Stimulated activated effector memory CD8-positive, alpha-beta T cell treated with anti-CD3 and anti-CD28 coated beads, Interleukin-12 subunit alpha, Interleukin-12 subunit beta, amount 100 ng/mL, for 72 hours (primary cell): ENCODE measurements around the gene CCL14.
A peak's percentile ranks its signal among the peaks of the same experiment; 100 is the strongest.
"Not testable (repeated sequence)": the region's sequence is repeated elsewhere in the genome, so short reads cannot be mapped to it uniquely, and the experiment has no call there.

ENCODE experiments used
- ATAC-seq: fragments of 150-1000 bp; cut with Tn5 transposase; 2 replicates; pipeline ENCODE4 v1.10.0; 2021
- DNase-seq, 2 donors: peaks; one replicate each; pipeline ENCODE4 v3.0.0; 2021 to 2022; ENCODE audit warnings: low spot score in 2 of 2
- H3K27ac Mint-ChIP-seq: one replicate; pipeline ENCODE4 v1.8.0; 2022; ENCODE audit warnings: mild to moderate bottlenecking, mixed read lengths
- H3K36me3 Mint-ChIP-seq: one replicate; pipeline ENCODE4 v1.8.0; 2022; ENCODE audit warnings: mild to moderate bottlenecking, mixed read lengths
- H3K4me1 Mint-ChIP-seq: one replicate; pipeline ENCODE4 v1.8.0; 2022; ENCODE audit warnings: mixed read lengths
- H3K4me3 Mint-ChIP-seq: one replicate; pipeline ENCODE4 v1.8.0; 2022; ENCODE audit warnings: mild to moderate bottlenecking, mixed read lengths
- H3K9me3 Mint-ChIP-seq: one replicate; pipeline ENCODE4 v1.8.0; 2022; ENCODE audit warnings: mixed read lengths

The CCL14 gene

DNA sequence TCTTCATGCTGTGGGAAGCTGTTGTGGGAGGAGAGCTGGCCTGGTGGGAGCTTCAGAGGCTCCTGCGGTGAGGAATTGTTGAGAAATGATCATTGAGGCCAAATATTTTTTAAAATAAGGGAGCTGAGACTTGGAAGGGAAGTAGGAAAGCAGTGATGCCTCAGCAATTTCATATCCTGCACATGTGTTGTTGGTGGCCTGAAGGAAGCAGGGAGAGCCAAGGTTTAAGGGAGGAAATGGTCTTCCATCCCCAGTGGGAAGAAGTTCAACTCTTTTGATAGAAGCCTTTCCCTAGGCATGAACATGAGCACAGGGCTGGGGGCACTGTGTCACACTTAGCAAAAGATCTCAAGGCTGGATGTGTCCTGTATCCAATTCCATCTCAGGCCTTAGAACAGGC is at the start of gene CCL14:
Gene CCL14 (minus strand): TSS at position 87 of the 400 bp plus-strand sequence. CDS start 80 bp downstream, at position 7.
- Mint-ChIP-seq H3K9me3 (peaks cover 5% of the 10 kb centered on the region), H3K4me3 (no peak within 1 kb of the TSS), H3K36me3 (no peaks in the 10 kb centered on the region), H3K27ac (peak within 1 kb of the TSS; percentile 33), H3K4me1 (peaks cover 29% of the 10 kb centered on the region)
- ATAC-seq (no peak), DNase-seq (no peak)

DNA sequence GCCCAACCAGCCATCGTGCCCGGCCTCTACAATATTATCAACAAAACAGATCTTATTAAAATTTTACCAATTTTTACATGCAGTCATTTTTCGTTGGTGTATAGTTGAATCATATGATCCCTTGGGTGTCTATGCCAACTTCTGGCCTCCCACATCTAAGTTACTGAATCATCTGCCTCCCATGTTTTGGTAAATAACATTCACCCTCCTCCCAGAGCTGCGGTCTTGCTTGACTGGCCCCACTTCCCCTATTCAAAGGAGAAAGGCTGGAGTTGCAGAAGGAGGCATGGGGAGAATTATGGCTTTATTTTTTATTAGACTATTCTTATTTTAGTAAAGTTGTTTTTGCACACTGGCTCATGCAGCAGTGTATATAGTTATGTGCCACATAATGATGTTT is 49.7 kb upstream of the CCL14 start:
- DNase-seq (no peak), ATAC-seq (no peak)
- H3K27ac Mint-ChIP-seq = no peak overlapping the region
- no peaks in the 10 kb centered on the region for H3K9me3 Mint-ChIP-seq
- peaks cover 14% of the 10 kb centered on the region for H3K4me1 Mint-ChIP-seq
- peaks cover 19% of the 10 kb centered on the region for H3K36me3 Mint-ChIP-seq
- H3K4me3 Mint-ChIP-seq = no peak overlapping the region

DNA sequence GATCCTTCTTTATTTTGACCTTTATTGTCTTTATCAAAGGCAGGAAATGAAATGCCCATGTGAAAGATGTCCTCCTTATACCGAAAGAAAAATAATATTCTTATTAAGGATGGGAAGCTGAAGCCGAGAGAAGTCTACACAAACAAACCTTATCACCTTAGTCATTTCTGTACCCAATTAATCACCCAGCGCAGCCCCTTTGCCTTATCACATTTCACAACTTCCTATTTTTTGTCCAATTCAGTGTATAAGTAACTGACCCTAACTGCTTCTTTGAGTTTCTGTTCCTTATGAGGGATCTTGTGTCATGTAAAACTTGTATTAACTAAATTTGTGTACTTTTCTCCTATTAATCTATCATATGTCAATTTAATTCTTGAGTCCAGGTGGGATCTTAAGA is 47.6 kb upstream of the CCL14 start:
- ATAC-seq = no peak
- H3K27ac Mint-ChIP-seq = no peak overlapping the region
- H3K9me3 Mint-ChIP-seq = no peaks in the 10 kb centered on the region
- no peak for DNase-seq
- H3K4me3 Mint-ChIP-seq = no peak overlapping the region
- H3K36me3 Mint-ChIP-seq = peaks cover 19% of the 10 kb centered on the region
- H3K4me1 Mint-ChIP-seq = no peaks in the 10 kb centered on the region

DNA sequence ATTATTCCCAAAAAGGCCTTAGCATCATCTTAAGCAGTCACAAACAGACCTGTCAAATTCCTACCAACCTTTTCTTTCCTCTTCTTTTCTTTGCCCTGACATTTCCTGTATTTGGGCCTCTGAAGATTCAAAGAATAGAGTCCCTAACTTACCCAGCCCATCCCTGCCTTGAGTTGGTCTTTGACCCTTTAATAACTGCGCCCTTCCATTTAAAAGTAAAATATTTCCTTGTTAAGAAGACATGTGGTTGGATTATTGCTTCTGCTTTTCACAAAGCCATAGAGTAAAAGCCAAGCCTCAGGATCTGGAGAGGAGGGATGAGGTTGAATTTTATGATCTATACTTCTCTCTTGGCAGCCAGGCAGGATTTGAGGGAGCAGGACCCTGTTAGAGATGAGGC is 44.4 kb upstream of the CCL14 start:
- H3K36me3 Mint-ChIP-seq = peaks cover 8% of the 10 kb centered on the region
- no peak for ATAC-seq
- H3K4me1 Mint-ChIP-seq = no peaks in the 10 kb centered on the region
- no peak for DNase-seq
- no peak overlapping the region for H3K4me3 Mint-ChIP-seq
- H3K27ac Mint-ChIP-seq = no peak overlapping the region
- no peaks in the 10 kb centered on the region for H3K9me3 Mint-ChIP-seq

DNA sequence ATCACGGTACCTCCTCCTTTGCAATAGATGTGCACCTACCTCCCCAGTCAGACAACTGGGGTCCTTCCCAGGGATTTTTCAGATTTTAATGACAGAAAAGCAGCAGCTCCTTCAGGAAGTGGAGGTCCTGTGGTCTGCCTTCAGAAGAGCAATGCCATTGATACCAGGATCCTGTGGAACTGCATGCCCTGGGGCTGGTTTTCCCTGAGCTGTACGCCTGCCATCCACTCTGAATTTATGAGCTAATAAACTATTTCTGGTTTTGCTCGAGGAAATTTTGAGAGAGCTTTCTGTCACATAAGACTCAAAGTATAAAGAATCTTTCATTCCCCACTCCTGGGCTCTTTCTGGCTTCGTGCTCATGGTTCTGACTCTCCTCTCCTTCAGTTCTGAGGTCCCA is 41.2 kb upstream of the CCL14 start:
- H3K36me3 Mint-ChIP-seq = peaks cover 5% of the 10 kb centered on the region
- no peak overlapping the region for H3K4me3 Mint-ChIP-seq
- no peaks in the 10 kb centered on the region for H3K9me3 Mint-ChIP-seq
- ATAC-seq (no peak), DNase-seq (no peak)
- no peaks in the 10 kb centered on the region for H3K4me1 Mint-ChIP-seq
- no peak overlapping the region for H3K27ac Mint-ChIP-seq

DNA sequence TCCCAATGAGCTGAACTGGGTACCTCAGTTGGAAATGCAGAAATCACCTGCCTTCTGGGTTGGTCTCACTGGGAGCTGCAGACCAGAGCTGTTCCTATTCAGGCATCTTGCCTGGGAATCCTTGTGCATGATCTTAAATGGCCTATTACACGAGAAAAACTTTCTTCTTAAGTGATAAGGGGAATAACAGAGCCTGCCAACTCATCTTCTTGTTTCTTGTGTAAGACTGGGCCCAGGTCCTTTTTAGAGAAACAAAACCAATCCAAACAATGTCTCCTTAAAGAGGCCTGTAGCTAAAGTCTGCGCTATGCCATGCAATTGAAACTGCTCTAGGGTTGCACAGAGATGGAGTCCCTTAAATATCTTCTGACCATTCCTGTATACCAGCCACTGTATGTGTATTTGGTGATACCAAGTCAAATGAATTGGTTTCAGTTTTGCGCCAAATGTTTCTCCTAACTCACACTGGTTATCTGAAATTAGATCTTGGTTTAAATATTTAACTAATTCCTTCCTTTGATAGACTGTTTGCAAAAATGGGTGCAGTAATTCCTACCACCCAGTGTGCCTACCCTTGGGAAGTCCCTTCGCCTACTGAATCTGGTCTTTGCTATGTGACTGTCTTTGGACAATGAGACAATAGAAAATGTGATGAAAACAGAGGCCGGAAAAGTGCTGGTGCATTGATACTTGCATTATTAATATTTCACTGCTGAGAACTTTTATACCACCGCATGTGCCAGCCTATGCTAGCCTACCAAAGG is 37.8 kb upstream of the CCL14 start:
- Mint-ChIP-seq H3K27ac (no peak overlapping the region), H3K4me1 (peaks cover 6% of the 10 kb centered on the region), H3K4me3 (no peak overlapping the region), H3K36me3 (peaks cover 1% of the 10 kb centered on the region), H3K9me3 (peaks cover 4% of the 10 kb centered on the region)
- no peak for DNase-seq
- no peak for ATAC-seq

DNA sequence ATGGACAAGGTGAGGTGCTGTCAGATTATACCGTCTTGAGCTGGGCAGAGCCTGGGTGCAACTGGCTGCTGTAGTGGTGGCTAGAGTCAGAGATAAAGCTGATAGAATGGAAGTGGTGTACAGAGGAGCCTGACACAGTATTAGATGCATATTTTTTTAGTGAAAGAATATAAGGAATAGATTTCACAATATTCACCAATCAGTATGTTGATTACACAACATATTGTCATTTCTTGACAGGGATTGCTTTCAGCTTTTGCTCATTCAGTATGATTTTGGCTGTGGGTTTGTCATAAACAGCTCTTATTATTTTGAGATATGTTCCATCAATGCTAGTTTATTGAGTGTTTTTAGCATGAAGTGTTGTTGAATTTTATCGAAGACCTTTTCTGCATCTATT is 32.9 kb upstream of the CCL14 start:
- H3K4me3 Mint-ChIP-seq = no peak overlapping the region
- peaks cover 14% of the 10 kb centered on the region for H3K4me1 Mint-ChIP-seq
- no peak for ATAC-seq

DNA sequence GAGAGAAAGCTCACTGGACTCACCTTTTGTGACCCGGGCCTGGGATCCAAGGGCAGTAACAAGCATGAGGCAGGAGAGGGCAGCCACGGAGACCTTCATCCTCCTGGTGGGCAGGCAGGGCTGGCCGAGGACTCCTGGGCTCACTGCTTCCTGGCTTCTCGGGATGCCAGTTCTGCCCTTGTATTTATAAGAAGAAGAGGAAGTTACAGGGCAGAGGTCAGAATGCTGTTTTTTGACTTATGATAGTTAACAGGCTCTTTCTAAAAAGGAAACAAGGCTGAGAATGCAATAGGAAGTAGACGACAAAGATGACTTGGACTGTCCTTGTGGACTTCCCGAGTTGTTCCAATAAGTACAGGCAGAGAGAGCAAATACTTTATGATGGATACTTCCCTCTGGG is 31.3 kb upstream of the CCL14 start, which contains the start of gene CCL23:
Gene CCL23 (minus strand): TSS at position 174 of the 400 bp plus-strand sequence. CDS start 75 bp downstream, at position 99.
- H3K4me3 Mint-ChIP-seq = no peak within 1 kb of the TSS
- H3K9me3 Mint-ChIP-seq = peaks cover 4% of the 10 kb centered on the region
- DNase-seq (no peak), ATAC-seq (no peak)
- peak within 1 kb of the TSS; percentile 55 for H3K27ac Mint-ChIP-seq
- no peaks in the 10 kb centered on the region for H3K36me3 Mint-ChIP-seq
- H3K4me1 Mint-ChIP-seq = peaks cover 14% of the 10 kb centered on the region

More for the DNA sequence above, 32.9 kb upstream of the CCL14 start:
- Mint-ChIP-seq H3K36me3 (no peaks in the 10 kb centered on the region), H3K27ac (no peak overlapping the region), H3K9me3 (peaks cover 4% of the 10 kb centered on the region)
- DNase-seq = no peak

DNA sequence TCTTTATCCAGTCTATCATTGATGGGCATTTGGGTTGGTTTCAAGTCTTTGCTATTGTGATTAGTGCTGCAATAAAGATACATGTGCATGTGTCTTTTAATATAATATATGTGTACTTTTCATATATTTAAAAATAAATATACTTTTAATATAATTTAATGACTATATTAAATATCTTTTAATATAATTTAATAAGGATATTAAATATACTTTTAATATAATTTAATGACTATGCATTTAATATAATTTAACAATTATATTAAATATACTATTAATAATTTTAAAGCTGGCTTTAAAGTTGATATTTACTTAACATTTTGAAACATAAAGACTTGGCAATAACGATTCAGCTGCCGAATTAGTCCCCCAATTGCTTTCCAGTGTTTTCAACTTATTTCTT is 30.0 kb upstream of the CCL14 start:
- H3K36me3 Mint-ChIP-seq = no peaks in the 10 kb centered on the region
- H3K4me3 Mint-ChIP-seq = no peak overlapping the region
- peaks cover 14% of the 10 kb centered on the region for H3K4me1 Mint-ChIP-seq
- ATAC-seq (no peak), DNase-seq (no peak)
- H3K27ac Mint-ChIP-seq = no peak overlapping the region
- no peaks in the 10 kb centered on the region for H3K9me3 Mint-ChIP-seq

DNA sequence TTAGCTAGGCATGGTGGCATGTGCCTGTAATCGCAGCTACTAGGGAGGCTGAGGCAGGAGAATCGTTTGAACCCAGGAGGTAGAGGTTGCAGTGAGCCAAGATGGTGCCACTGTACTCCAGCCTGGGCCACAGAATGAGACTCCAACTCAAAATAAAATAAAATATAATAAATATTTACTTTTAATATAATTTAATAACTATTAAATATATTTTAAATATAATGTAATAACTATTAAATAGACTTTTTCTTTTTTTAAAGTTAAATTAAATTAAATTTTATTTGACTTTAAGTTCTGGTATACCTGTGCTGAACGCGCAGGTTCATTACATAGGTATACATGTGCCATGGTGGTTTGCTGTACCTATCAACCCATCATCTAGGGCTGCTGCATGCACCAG is 29.4 kb upstream of the CCL14 start:
- DNase-seq, H3K4me3 Mint-ChIP-seq, ATAC-seq, H3K36me3 Mint-ChIP-seq, H3K27ac Mint-ChIP-seq, H3K9me3 Mint-ChIP-seq: not testable (repeated sequence)
- H3K4me1 Mint-ChIP-seq = peaks cover 20% of the 10 kb centered on the region

DNA sequence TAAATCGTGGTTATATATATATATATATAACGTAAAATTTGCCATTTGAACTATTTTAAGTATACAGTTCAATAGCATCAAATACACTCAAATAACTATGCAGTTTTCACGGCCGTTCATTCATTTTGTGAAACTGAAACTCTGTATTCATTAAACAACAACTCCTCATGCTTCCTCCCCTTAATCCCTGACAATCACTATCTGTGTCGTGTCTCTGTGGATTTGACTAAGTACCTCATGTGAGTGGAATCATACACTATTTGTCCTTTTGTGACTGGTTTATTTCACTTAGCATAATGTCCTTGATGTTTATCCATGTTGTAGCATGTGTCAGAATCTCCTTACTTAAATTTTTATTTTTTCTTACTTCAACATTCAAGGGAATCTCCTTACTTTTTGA is 28.4 kb upstream of the CCL14 start:
- Mint-ChIP-seq H3K9me3 (no peaks in the 10 kb centered on the region), H3K4me3 (no peak overlapping the region), H3K27ac (no peak overlapping the region), H3K36me3 (no peaks in the 10 kb centered on the region), H3K4me1 (peaks cover 24% of the 10 kb centered on the region)
- ATAC-seq (no peak), DNase-seq (no peak)

DNA sequence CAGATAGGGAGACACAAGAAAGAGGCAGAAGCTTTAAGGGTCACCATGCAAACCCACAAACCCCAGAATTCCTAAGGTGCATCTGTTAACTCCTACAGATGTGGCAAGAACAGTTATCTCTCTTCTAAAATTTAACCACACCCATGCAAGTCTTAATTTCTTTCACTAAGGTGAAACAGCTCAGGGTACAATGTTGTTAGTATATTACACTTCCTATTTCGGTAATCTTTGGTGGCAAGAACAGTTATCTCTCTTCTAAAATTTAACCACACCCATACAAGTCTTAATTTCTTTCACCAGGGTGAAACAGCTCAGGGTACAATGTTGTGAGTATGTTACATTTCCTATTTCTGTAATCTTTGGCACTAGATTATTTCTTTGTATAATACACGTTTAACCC is 24.7 kb upstream of the CCL14 start:
- H3K9me3 Mint-ChIP-seq = no peaks in the 10 kb centered on the region
- no peaks in the 10 kb centered on the region for H3K36me3 Mint-ChIP-seq
- no peak overlapping the region for H3K4me3 Mint-ChIP-seq
- peaks cover 16% of the 10 kb centered on the region for H3K4me1 Mint-ChIP-seq
- no peak for ATAC-seq
- no peak for DNase-seq
- H3K27ac Mint-ChIP-seq = no peak overlapping the region

DNA sequence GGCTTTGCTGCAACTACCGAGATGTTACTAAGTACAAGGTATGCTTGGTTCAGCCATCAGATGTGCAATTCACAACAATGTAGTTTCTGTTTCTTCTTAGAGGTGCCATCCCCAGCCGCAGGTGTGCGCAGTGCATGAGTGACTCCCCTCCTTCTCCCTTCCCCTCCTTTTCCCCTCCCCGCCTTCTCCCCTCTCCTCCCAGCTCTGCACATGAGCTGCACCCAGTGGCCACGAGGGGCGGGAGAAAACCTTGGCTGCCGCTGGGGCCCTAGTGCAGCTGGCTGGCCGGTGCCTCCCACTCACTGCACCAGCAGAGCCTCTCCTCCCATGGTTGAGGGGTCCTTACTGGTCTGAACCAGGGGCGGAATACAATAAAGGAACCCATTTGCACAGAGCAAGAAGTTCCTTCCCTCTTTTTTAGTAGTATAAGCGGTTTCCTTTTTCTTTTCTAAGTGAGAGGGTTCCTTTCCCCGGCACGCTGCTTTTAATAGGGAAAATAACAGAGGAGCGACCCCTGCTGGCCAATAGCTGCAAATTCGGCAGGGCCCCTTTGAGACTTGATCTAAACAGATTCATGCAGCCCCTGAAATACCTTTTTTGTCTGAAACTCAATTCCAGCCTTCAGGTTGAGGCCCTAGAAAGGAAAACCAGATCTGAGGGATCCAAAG is 22.6 kb upstream of the CCL14 start:
- Mint-ChIP-seq H3K4me3 (no peak overlapping the region), H3K36me3 (no peaks in the 10 kb centered on the region), H3K27ac (no peak overlapping the region), H3K4me1 (peaks cover 24% of the 10 kb centered on the region), H3K9me3 (no peaks in the 10 kb centered on the region)
- DNase-seq = no peak
- ATAC-seq = no peak

DNA sequence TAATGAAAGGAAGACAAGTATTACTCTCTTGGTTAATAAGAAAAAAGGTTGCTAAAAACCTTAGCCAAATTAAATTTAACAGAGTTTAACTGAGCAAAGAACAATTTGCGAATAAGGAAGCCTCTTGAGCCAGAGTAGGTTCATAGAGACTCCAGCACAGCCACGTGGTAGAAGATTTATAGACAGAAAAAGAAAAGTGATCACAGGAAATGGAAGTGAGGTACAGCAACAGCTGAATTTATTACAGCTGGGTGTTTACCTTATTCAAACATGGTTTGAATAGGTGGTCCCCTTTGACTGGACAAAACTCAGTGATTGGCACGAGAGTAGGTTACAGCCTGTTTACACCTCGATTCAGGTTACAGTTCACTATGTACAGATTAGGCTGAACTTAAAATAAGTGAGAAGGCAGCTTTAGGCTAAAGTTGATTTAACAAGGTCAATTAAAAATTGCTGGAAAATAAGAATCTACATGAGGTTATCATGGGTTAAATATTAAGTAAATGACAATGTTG is 18.1 kb upstream of the CCL14 start:
- Mint-ChIP-seq H3K4me1 (peaks cover 20% of the 10 kb centered on the region), H3K9me3 (no peaks in the 10 kb centered on the region), H3K36me3 (no peaks in the 10 kb centered on the region), H3K27ac (peak overlapping the region; percentile 66), H3K4me3 (peak overlapping the region; percentile 14)
- ATAC-seq (peak; percentile 21), DNase-seq (no peak)

DNA sequence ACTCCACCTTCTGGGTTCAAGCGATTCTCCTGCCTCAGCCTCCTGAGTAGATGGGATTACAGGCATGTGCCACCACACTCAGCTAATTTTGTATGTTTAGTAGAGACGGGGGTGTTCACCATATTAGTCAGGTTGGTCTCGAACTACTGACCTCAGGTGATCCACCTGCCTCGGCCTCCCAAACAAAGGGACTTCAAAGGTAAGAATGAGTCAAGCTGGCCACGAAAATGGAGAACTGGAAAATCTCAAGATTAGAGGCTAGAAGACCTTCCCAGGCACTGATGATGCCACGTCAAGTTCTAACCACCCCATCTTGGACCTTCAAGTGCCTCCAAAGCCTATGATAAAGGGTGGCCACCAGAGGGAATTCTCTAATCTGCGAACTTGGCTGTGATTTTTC is 16.1 kb upstream of the CCL14 start:
- Mint-ChIP-seq H3K27ac (no peak overlapping the region), H3K36me3 (no peaks in the 10 kb centered on the region), H3K4me1 (peaks cover 32% of the 10 kb centered on the region), H3K4me3 (no peak overlapping the region), H3K9me3 (no peaks in the 10 kb centered on the region)
- ATAC-seq (no peak), DNase-seq (no peak)
